GM10266 (cell line): Measurements from ENCODE around the gene GRK5.

Experiments
- DNase-seq: peaks from one replicate; pipeline ENCODE4 v3.0.0; 2012; ENCODE audit errors: extremely low spot score
- TF ChIP-seq, protein P1 (sequence below): IDR thresholded peaks from 2 replicates; pipeline ENCODE4 v1.5.1; 2012; ENCODE audit warnings: mild to moderate bottlenecking, low read depth; ENCODE audit not compliant: control insufficient read depth, insufficient read depth; ENCODE audit errors: missing control alignments

GRK5 gene

DNA sequence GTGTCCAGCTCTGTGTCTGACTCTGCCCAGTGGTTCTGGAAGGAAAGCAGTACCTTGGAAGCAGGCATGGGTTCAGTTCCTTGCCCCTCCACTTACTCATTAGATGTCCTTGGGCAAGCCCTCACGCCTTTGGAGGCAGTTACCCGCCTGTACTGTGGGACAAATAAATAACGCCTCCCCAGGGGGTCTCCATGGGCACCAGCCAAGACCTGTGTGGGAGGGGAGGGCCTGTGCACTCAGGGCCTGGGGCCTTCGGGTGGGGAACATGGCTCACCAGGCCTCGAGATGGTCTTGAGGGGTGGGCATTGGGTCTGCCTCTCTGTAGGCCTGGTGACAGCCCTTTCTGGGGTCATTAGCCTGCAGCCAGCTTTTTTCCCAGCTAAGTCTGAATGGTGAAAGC lies 142.0 kb downstream of the GRK5 start:
- TF ChIP-seq, protein P1, sequence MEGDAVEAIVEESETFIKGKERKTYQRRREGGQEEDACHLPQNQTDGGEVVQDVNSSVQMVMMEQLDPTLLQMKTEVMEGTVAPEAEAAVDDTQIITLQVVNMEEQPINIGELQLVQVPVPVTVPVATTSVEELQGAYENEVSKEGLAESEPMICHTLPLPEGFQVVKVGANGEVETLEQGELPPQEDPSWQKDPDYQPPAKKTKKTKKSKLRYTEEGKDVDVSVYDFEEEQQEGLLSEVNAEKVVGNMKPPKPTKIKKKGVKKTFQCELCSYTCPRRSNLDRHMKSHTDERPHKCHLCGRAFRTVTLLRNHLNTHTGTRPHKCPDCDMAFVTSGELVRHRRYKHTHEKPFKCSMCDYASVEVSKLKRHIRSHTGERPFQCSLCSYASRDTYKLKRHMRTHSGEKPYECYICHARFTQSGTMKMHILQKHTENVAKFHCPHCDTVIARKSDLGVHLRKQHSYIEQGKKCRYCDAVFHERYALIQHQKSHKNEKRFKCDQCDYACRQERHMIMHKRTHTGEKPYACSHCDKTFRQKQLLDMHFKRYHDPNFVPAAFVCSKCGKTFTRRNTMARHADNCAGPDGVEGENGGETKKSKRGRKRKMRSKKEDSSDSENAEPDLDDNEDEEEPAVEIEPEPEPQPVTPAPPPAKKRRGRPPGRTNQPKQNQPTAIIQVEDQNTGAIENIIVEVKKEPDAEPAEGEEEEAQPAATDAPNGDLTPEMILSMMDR = no peak
- DNase-seq = no peak

DNA sequence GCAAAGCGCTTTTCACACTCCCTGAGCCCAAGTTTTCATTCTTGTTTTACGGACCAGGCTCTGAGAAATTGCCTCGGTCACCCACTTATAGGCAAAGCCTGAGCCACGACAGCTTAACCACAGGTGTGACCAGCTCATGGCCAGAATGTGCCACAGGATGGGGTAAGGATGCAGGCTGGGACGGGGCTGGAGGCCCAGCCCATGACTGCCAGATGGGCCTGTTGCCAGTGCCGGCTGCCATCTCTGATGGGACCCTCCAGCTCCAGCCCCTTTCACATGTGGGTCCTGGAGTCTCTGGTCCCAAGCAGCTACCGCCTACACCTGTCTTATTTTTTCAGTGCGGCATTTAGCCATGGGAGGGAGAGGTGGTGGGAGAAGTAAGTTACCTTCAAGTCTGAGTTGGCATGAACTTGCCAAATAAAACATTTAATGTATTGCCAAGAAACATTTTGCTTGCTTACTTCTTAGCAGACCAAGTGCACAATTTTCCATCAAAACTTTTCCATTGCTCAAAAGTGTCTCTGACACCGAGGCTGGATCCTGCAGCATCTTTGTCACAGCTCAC lies 142.6 kb downstream of the GRK5 start:
- TF ChIP-seq, protein P1 = no peak
- no peak for DNase-seq

DNA sequence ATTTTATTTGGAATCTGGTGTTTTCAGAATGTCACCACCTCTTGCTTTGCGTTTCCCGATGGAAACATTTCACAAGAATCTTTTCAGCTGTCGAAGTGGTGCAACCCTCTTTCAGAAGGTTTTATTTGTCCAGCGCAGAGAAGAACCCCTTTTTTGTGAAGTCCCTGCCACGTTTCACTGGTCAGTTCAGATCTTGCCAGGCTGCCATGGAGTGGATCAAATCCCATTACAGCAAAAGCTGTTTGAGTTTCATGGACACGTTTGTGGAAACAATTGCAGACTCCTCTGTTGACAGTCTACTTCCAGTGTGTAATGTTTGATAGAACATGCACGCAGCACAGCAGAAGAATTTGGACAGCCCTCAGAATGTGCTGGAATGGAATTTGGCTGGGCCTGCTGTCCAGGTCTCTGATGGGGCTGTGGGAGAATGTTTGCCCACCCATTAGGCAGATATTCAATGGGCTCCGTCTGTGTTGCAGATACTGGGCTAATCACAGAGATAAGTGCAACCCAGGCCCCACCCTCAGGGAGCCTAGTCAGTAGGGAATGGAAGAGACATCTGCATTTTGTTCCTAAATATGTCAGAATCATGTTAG lies 143.2 kb downstream of the GRK5 start:
- no peak for DNase-seq
- TF ChIP-seq, protein P1 = no peak

DNA sequence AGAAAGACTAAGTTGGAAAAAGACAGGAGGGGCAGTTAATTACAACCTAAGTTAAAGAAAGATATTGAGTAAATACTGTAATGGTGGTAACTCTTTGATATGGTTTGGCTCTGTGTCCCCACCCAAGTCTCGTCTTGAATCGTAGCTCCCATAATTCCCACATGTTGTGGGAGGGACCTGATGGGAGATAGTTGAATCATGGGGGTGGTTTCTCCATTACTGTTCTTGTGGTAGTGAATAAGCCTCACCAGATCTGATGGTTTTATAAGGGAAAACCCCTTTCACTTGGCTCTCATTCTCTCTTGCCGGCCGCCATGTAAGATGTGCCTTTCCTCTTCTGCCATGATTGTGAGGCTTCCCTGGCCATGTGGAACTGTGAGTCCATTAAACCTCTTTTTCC lies 143.8 kb downstream of the GRK5 start:
- DNase-seq = no peak
- TF ChIP-seq, protein P1 = no peak

DNA sequence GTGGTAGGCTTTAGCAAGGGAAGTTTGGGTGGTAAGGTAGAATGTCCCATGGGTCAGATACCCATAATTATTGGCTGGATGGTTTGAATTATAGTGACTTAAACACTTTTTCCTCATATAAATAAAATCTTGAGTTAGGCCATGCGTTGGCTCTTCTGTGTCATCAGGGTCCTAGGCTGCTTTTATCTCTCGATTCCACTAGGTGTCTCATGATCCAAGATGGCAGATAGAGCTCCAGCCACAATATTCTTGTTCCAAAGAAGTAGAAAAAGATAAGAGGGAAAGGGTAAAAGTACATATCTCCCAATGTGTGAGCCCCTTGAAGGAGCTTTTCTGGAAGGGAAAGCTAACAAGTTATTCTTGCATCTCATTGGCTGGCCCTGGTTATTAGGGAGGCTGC lies 144.7 kb downstream of the GRK5 start:
- no peak for DNase-seq
- TF ChIP-seq, protein P1 = no peak

DNA sequence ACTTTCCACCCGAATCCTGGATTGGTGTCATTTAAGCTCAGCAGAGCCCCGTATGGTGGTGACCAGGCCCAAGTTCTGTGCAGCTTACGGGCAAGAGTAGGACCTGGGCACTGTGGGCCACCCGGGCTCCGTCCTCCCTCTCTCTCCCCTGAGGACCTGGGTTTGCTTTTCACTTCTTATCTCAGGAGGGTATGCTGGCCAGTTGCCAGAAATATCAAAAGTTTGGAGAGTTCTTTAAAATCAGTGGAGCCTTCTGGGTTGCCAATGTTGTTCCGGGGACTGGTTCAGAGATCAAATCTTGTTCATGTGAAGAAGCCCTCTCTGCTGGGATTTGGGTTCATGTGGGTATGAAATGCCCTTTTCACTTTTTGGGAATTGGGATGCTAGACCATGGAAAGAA lies 145.4 kb downstream of the GRK5 start:
- DNase-seq = no peak
- TF ChIP-seq, protein P1 = no peak

DNA sequence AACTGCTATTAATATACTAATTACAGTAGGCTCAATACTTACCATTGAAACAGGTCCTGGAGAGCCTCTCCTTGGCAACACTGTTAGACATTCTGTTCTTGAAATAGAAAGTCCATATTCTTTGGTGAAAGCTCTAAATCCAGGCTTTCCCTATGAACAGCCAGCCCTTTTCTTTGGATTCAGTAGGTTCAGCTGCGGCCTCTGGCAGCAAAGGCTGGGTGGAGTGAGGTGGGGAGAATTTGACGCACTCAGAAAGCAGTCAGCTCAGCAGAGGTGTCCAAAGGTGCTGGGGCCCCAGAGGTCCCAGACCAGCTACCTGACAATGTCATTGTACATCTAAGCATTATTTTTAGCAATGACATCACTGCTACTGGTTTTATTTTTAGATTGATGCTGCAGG lies 146.1 kb downstream of the GRK5 start:
- DNase-seq = no peak
- TF ChIP-seq, protein P1 = no peak
